ENCODE results near the gene GRAP2. TPM values are rescaled to one million over a fixed set of nuclear protein-coding genes. Genes with fewer than 3 reads are reported as not detected.
"Not testable (repeated sequence)": the region's sequence is repeated elsewhere in the genome, so short reads cannot be mapped to it uniquely, and the experiment has no call there.

Gene GRAP2
- total RNA-seq, 1 donor from 2014 or later, result not detected

DNA sequence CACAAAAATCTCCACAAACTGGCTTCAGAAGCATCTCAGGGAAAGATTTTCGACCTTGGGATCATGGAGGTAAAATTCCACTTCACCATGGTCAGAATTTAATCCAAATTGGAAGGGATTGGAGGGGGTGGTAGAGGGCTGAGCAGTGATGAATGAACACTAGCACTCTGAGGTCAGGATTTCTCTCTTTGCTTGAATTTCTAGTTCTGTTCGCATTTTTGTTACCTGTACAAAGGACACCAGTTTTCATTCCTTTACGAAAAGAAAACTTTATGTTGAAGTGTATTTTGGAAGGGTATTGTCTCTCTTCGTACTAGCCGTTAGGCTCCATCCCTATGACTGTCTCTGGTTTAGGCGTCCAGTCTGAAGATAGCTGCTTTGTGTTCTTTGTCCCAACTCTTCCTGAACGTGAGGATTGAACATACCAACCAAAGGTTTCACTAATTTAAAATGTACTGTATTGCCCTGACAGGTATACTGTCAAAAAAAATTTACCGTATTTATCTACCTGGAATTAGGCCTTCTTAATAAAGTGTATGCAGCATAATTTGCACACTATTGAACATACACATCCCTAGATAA lies 772 bp downstream of the GRAP2 start:
- no peaks in the 10 kb centered on the region for H4K20me1 ChIP-seq (ENCODE audit: low read depth)
- no peak overlapping the region for H3K4me3 Mint-ChIP-seq
- H3K4me1 ChIP-seq, result peaks cover 5% of the 10 kb centered on the region
- no peak overlapping the region for H3K9ac ChIP-seq
- H3F3A ChIP-seq (ENCODE audit: low read depth), result no peaks in the 10 kb centered on the region
- H2AFZ ChIP-seq (replicated peaks), result no peak overlapping the region
- H3K4me3 ChIP-seq, result no peak overlapping the region
- H3K4me2 ChIP-seq, result no peak overlapping the region
- TF ChIP-seq EZH2 (IDR thresholded peaks at IDR 0.05) (no peak), EZH2phosphoT487 (IDR thresholded peaks at IDR 0.05) (no peak)
- TF ChIP-seq, protein P1, sequence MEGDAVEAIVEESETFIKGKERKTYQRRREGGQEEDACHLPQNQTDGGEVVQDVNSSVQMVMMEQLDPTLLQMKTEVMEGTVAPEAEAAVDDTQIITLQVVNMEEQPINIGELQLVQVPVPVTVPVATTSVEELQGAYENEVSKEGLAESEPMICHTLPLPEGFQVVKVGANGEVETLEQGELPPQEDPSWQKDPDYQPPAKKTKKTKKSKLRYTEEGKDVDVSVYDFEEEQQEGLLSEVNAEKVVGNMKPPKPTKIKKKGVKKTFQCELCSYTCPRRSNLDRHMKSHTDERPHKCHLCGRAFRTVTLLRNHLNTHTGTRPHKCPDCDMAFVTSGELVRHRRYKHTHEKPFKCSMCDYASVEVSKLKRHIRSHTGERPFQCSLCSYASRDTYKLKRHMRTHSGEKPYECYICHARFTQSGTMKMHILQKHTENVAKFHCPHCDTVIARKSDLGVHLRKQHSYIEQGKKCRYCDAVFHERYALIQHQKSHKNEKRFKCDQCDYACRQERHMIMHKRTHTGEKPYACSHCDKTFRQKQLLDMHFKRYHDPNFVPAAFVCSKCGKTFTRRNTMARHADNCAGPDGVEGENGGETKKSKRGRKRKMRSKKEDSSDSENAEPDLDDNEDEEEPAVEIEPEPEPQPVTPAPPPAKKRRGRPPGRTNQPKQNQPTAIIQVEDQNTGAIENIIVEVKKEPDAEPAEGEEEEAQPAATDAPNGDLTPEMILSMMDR (IDR thresholded peaks at IDR 0.05), result no peak
- no peaks in the 10 kb centered on the region for H3K36me3 Mint-ChIP-seq
- no peaks in the 10 kb centered on the region for H3K27me3 Mint-ChIP-seq (ENCODE audit: insufficient read depth, low read depth)
- H3K27me3 ChIP-seq, result peaks cover 6% of the 10 kb centered on the region
- no peak overlapping the region for H3K27ac Mint-ChIP-seq
- no peak overlapping the region for H3K27ac ChIP-seq
- DNase-seq (ENCODE audit: low spot score), result no peak
- no peaks in the 10 kb centered on the region for H3K9me3 ChIP-seq (ENCODE audit: low read depth)
- no peaks in the 10 kb centered on the region for H3K36me3 ChIP-seq
- no peaks in the 10 kb centered on the region for H3K9me3 Mint-ChIP-seq
- H3K79me2 ChIP-seq (ENCODE audit: low read depth), result no peaks in the 10 kb centered on the region
- H3K4me1 Mint-ChIP-seq, result peaks cover 17% of the 10 kb centered on the region

DNA sequence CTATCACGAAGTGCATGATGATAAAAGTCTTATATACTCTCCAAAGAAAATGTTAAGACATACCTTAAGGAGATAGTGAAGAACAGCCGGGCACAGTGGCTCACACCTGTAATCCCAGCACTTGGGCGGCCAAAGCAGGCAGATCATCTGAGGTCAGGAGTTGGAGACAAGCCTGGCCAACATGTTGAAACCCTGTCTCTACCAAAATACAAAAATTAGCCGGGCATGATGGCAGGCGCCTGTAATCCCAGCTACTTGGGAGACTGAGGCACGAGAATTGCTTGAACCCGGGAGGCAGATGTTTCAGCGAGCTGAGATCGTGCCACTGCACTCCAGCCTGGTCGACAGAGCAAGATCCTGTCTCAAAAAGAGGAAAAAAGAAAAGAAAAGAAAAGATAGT lies 3.1 kb downstream of the GRAP2 start:
- not testable (repeated sequence) for H3K4me3 ChIP-seq; H3K36me3 Mint-ChIP-seq; H3F3A ChIP-seq (ENCODE audit: low read depth); H3K9me3 ChIP-seq (ENCODE audit: low read depth); H3K9ac ChIP-seq; H3K27me3 ChIP-seq; H3K27me3 Mint-ChIP-seq (ENCODE audit: insufficient read depth, low read depth); H3K79me2 ChIP-seq (ENCODE audit: low read depth); H3K36me3 ChIP-seq; H3K27ac Mint-ChIP-seq; H3K27ac ChIP-seq; H3K9me3 Mint-ChIP-seq; H3K4me3 Mint-ChIP-seq; H2AFZ ChIP-seq (replicated peaks); DNase-seq (ENCODE audit: low spot score); H4K20me1 ChIP-seq (ENCODE audit: low read depth); H3K4me2 ChIP-seq
- H3K4me1 Mint-ChIP-seq, result peaks cover 26% of the 10 kb centered on the region
- peaks cover 11% of the 10 kb centered on the region for H3K4me1 ChIP-seq

DNA sequence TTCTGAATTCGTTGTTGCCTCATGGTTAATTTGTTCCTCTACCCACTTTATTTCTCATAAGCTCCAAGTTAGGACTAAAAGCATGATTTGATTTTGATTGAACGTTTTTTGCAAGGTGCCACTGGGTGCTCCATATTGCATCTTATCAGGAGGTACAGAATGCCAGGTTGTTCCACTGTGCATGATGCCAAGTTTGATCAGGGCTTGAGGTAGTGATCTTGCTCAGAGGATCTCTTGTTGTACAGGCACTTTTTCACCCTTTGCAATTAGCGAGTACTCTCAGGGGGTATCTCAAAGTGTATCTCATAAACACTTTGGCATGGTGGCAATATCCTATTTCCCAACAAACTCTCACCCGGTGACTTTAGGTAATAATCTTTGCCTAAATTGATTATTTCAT lies 4.0 kb downstream of the GRAP2 start:
- no peak overlapping the region for H3K27ac ChIP-seq
- TF ChIP-seq EZH2 (IDR thresholded peaks at IDR 0.05) (no peak), EZH2phosphoT487 (IDR thresholded peaks at IDR 0.05) (no peak)
- TF ChIP-seq, protein P1 (IDR thresholded peaks at IDR 0.05), result no peak

DNA sequence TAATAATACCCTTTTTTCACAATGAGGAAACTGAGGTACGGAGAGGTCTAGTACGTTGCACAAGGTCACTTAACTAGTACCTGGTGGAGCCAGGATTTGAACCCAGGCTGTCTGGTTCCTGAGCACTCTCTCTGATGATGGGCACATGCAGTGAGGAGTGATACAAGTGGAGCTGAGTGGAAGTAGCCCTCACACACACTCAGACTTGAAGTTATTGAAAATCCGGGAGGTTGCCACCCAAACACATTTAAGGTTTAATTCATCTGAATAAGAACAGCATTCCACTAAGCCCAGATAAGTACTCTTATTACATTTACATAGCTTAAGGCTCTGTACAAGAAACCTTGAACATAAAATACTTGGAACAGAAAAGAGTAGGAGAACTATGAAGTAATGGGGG lies 4.8 kb downstream of the GRAP2 start:
- Mint-ChIP-seq H3K4me1 (peaks cover 25% of the 10 kb centered on the region), H3K9me3 (no peaks in the 10 kb centered on the region), H3K27ac (no peak overlapping the region), H3K27me3 (ENCODE audit: insufficient read depth, low read depth) (peaks cover 2% of the 10 kb centered on the region), H3K36me3 (no peaks in the 10 kb centered on the region), H3K4me3 (no peak overlapping the region)
- H3K4me3 ChIP-seq, result no peak overlapping the region
- peaks cover 8% of the 10 kb centered on the region for H3K27me3 ChIP-seq
- H3K79me2 ChIP-seq (ENCODE audit: low read depth), result no peaks in the 10 kb centered on the region
- no peak overlapping the region for H3K4me2 ChIP-seq
- no peaks in the 10 kb centered on the region for H3F3A ChIP-seq (ENCODE audit: low read depth)
- H3K4me1 ChIP-seq, result peaks cover 11% of the 10 kb centered on the region
- no peaks in the 10 kb centered on the region for H3K9me3 ChIP-seq (ENCODE audit: low read depth)
- H4K20me1 ChIP-seq (ENCODE audit: low read depth), result no peaks in the 10 kb centered on the region
- H3K27ac ChIP-seq, result no peak overlapping the region
- no peak overlapping the region for H3K9ac ChIP-seq
- no peak overlapping the region for H2AFZ ChIP-seq (replicated peaks)
- TF ChIP-seq, protein P1 (IDR thresholded peaks at IDR 0.05), result no peak
- TF ChIP-seq EZH2phosphoT487 (IDR thresholded peaks at IDR 0.05) (no peak), EZH2 (IDR thresholded peaks at IDR 0.05) (no peak)
- no peak for DNase-seq (ENCODE audit: low spot score)
- no peaks in the 10 kb centered on the region for H3K36me3 ChIP-seq

More for the DNA sequence above, 4.0 kb downstream of the GRAP2 start:
- no peaks in the 10 kb centered on the region for H3K36me3 Mint-ChIP-seq
- H3K4me3 Mint-ChIP-seq, result no peak overlapping the region
- no peaks in the 10 kb centered on the region for H3K27me3 Mint-ChIP-seq (ENCODE audit: insufficient read depth, low read depth)
- Histone ChIP-seq H3K4me1 (peaks cover 11% of the 10 kb centered on the region), H4K20me1 (ENCODE audit: low read depth) (no peaks in the 10 kb centered on the region), H3F3A (ENCODE audit: low read depth) (no peaks in the 10 kb centered on the region), H3K9me3 (ENCODE audit: low read depth) (no peaks in the 10 kb centered on the region), H3K36me3 (no peaks in the 10 kb centered on the region), H3K4me3 (no peak overlapping the region), H2AFZ (replicated peaks) (no peak overlapping the region), H3K27me3 (peaks cover 11% of the 10 kb centered on the region), H3K4me2 (no peak overlapping the region), H3K9ac (no peak overlapping the region), H3K79me2 (ENCODE audit: low read depth) (no peaks in the 10 kb centered on the region)
- no peaks in the 10 kb centered on the region for H3K9me3 Mint-ChIP-seq
- no peak overlapping the region for H3K27ac Mint-ChIP-seq
- peaks cover 24% of the 10 kb centered on the region for H3K4me1 Mint-ChIP-seq
- DNase-seq (ENCODE audit: low spot score), result no peak

All from neural progenitor cell (in vitro differentiated cells).